RWPE2 (cell line): ENCODE measurements around the gene ALPP.

Experiments used
- ATAC-seq: fragments of 200-7000 bp; cut with Tn5 transposase; 3 replicates; pipeline ENCODE4 v1.9.1; 2021; ENCODE audit warnings: low read depth
- DNase-seq: peaks from one replicate; pipeline ENCODE4 v3.0.0-alpha.2; 2020; ENCODE audit warnings: low spot score
- H3K27ac ChIP-seq: fragments of 450-650 bp; 2 replicates; pipeline ENCODE4 v1.5.1; 2017; ENCODE audit warnings: mild to moderate bottlenecking; ENCODE audit not compliant: poor library complexity, severe bottlenecking
- H3K27me3 ChIP-seq: fragments of 250-450 bp; sonication (Bioruptor Pico); 2 replicates; pipeline ENCODE4 v1.5.1; 2021; ENCODE audit warnings: mild to moderate bottlenecking, moderate library complexity; ENCODE audit not compliant: insufficient read depth, poor library complexity, severe bottlenecking
- H3K36me3 ChIP-seq: fragments of 250-450 bp; sonication (Bioruptor Pico); 2 replicates; pipeline ENCODE4 v1.5.1; 2020; ENCODE audit warnings: low read depth, mild to moderate bottlenecking, moderate library complexity
- H3K4me1 ChIP-seq: fragments of 250-450 bp; sonication (Bioruptor Pico); 2 replicates; pipeline ENCODE4 v1.5.1; 2021; ENCODE audit warnings: mild to moderate bottlenecking, moderate library complexity; ENCODE audit not compliant: insufficient read depth, poor library complexity, severe bottlenecking
- H3K4me3 ChIP-seq: fragments of 250-450 bp; sonication (Bioruptor Pico); 2 replicates; pipeline ENCODE4 v1.5.1; 2021; ENCODE audit warnings: mild to moderate bottlenecking, moderate library complexity; ENCODE audit not compliant: severe bottlenecking
- H3K9me3 ChIP-seq: fragments of 250-450 bp; sonication (Bioruptor Pico); 2 replicates; pipeline ENCODE4 v1.5.1; 2021; ENCODE audit warnings: mild to moderate bottlenecking, moderate library complexity; ENCODE audit not compliant: severe bottlenecking
- CTCF ChIP-seq: fragments of 450-650 bp; IDR thresholded peaks from one replicate; pipeline ENCODE4 v1.5.1; 2017; ENCODE audit warnings: mild to moderate bottlenecking, moderate library complexity; ENCODE audit not compliant: poor library complexity, severe bottlenecking

ALPP gene

DNA sequence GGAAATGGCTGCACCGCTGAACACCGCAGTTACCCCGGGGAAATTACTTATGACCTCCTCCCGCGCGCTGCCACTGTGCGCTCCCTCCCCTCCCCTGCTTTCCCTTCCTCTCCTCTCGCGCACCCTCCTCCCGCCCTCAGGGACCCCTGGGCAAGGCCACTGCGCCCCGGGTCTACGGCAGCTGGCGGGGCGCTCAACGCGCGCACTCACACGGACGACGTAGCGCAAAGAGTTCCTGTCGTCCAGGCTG lies 7.9 kb downstream of the ALPP start:
- TF ChIP-seq CTCF, result no peak
- H3K4me3 ChIP-seq, result no peak overlapping the region
- no peak overlapping the region for H3K27ac ChIP-seq
- no peak for DNase-seq
- no peaks in the 10 kb centered on the region for H3K4me1 ChIP-seq
- H3K27me3 ChIP-seq, result peaks cover 90% of the 10 kb centered on the region
- H3K36me3 ChIP-seq, result no peaks in the 10 kb centered on the region
- ATAC-seq, result no peak
- H3K9me3 ChIP-seq, result no peaks in the 10 kb centered on the region

DNA sequence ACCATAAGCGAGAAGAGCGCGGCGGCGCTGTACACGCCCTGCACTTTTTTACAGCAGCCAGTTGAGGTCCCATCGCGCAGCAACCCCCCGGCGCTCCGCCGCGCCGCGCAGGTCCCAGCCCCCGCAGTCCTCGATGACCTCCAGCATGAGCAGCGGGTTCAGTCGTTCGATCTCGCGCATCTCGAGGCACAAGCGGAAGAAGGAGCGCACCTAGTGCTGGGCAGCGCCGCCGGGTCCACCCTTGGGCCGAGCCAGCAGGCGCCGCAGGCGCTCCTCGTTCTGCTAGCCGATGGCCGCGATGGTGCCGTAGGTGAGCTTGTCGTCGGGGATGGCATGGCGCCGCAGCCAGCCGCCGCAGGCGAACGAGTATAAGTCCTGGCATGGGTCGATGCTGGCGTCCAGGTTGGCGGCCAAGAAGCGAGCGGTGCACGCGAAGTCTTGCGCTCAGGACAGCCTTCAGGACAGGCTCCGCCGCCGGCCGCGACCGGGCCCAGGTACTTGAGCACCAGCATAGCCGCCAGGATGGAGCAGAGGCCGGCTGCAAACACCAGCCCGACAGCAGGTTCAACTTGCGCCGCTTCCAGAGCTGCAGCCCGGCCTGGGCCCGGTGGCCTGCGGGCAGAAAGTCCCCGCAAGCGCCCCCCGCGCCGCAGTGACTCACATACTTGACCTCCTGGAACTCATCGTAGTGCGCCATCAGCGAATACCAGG lies 8.3 kb downstream of the ALPP start:
- 0 out of 3 replicates have a peak, but pooled peaks have one; percentile 23 for ATAC-seq
- H3K27me3 ChIP-seq, result peaks cover 86% of the 10 kb centered on the region
- TF ChIP-seq CTCF, result no peak
- no peak overlapping the region for H3K4me3 ChIP-seq
- no peaks in the 10 kb centered on the region for H3K36me3 ChIP-seq
- no peak for DNase-seq
- H3K4me1 ChIP-seq, result no peaks in the 10 kb centered on the region
- H3K9me3 ChIP-seq, result no peaks in the 10 kb centered on the region
- no peak overlapping the region for H3K27ac ChIP-seq

DNA sequence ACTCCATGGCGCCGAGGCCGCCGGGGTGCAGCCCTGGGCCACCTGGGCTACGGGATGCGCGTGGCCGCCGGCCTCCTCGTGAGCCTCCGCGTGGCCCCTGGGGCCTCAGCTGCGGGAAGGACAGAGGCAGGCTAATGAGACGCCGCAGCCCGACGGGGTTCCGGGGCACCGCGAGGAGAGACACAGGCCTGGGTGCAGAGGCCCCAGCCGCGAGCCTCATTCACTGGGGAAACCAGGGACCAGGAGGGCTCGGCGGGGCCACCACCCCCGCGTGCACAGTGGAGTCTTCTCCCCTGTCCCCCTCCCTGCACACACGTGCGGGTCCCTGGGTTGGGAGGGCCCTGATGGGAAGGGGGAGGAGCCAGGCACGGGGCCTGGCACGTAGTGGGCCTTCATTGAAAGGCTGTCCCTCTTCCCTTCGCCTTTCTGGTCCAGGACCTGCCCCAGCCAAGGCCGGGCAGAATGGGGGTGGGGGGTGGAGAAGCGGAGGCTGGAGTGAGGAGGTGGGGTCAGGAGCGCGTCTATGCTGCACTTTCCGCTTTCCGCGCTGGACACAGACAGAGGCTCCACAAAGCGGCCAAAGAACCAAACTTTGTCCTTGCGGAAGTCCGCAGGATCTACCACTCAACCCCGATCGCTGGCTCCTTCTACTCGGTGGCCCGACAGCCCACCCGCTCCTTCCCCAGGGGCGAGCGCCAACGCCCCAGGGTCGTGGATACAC lies 9.1 kb downstream of the ALPP start:
- DNase-seq (no peak), ATAC-seq (no peak)
- Histone ChIP-seq H3K27ac (no peak overlapping the region), H3K9me3 (no peaks in the 10 kb centered on the region), H3K27me3 (peaks cover 80% of the 10 kb centered on the region), H3K4me3 (no peak overlapping the region), H3K36me3 (no peaks in the 10 kb centered on the region), H3K4me1 (no peaks in the 10 kb centered on the region)
- no peak for TF ChIP-seq CTCF

GRCh38 chr2:232388324-232388891 lies 9.9 kb downstream of the ALPP start:
- Histone ChIP-seq H3K27me3 (peaks cover 76% of the 10 kb centered on the region), H3K4me3 (no peak overlapping the region), H3K4me1 (no peaks in the 10 kb centered on the region), H3K9me3 (no peaks in the 10 kb centered on the region), H3K27ac (no peak overlapping the region), H3K36me3 (no peaks in the 10 kb centered on the region)
- no peak for TF ChIP-seq CTCF
- DNase-seq (no peak), ATAC-seq (no peak)

DNA sequence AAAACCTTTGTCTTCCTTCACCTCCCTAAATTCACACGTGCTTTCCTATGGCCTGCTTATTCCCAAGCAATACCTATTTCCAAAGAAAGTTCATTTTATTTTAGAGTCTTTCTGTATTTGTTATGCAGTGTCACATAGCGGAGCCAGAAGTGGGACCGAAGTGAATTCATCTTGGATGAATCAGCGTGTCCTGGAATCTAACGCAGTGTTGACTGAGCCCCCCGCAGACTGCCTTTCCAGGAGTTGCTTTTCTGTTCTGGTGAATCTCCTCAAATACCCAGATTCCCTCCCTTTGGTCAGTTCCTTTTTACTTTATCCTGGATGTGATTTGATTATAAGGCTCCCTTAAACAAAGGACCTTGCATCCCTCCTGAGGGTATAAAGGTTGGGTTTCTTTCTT lies 10.8 kb downstream of the ALPP start:
- no peak overlapping the region for H3K27ac ChIP-seq
- DNase-seq (no peak), ATAC-seq (no peak)
- no peaks in the 10 kb centered on the region for H3K36me3 ChIP-seq
- TF ChIP-seq CTCF, result no peak
- no peaks in the 10 kb centered on the region for H3K4me1 ChIP-seq
- peaks cover 67% of the 10 kb centered on the region for H3K27me3 ChIP-seq
- H3K4me3 ChIP-seq, result no peak overlapping the region
- no peaks in the 10 kb centered on the region for H3K9me3 ChIP-seq
